Measurements from ENCODE around the gene SENP1.

The SENP1 gene

GRCh38 chr12:48105867-48106680, at the start of gene SENP1:
Gene SENP1, minus strand, starts transcription at chr12:48106079. Its CDS starts 4,607 bp downstream, at chr12:48101472.
- H3K4me3 ChIP-seq (ENCODE audit: low read length) = peak within 1 kb of the TSS; percentile 99
- peaks cover 4% of the 10 kb centered on the region for H3K27me3 ChIP-seq (ENCODE audit: control insufficient read depth, insufficient read depth, low read length)
- H3K36me3 ChIP-seq (ENCODE audit: control insufficient read depth, low read depth, low read length) = no peaks in the 10 kb centered on the region
- peak within 1 kb of the TSS; percentile 91 for H3K27ac ChIP-seq (ENCODE audit: low read length)
- H3K9ac ChIP-seq (ENCODE audit: low read length) = peak within 1 kb of the TSS; percentile 87
- H3K9me3 ChIP-seq (ENCODE audit: control insufficient read depth, low read depth, low read length) = no peaks in the 10 kb centered on the region
- H3K4me1 ChIP-seq (ENCODE audit: control insufficient read depth, low read depth, low read length) = peaks cover 15% of the 10 kb centered on the region

- Histone ChIP-seq H3K36me3 (ENCODE audit: control insufficient read depth, low read depth, low read length) (peaks cover 24% of the 10 kb centered on the region), H3K9ac (ENCODE audit: low read length) (no peak overlapping the region), H3K4me3 (ENCODE audit: low read length) (no peak overlapping the region), H3K9me3 (ENCODE audit: control insufficient read depth, low read depth, low read length) (no peaks in the 10 kb centered on the region), H3K27me3 (ENCODE audit: control insufficient read depth, insufficient read depth, low read length) (no peaks in the 10 kb centered on the region), H3K4me1 (ENCODE audit: control insufficient read depth, low read depth, low read length) (no peaks in the 10 kb centered on the region), H3K27ac (ENCODE audit: low read length) (no peak overlapping the region)
These were observed 45.4 kb upstream of the SENP1 start for GRCh38 chr12:48151103-48151771.

GRCh38 chr12:48145981-48146380, 40.1 kb upstream of the SENP1 start:
- H3K9ac ChIP-seq (ENCODE audit: low read length) = no peak overlapping the region
- H3K4me3 ChIP-seq (ENCODE audit: low read length) = no peak overlapping the region
- no peaks in the 10 kb centered on the region for H3K27me3 ChIP-seq (ENCODE audit: control insufficient read depth, insufficient read depth, low read length)
- H3K27ac ChIP-seq (ENCODE audit: low read length) = no peak overlapping the region
- peaks cover 17% of the 10 kb centered on the region for H3K4me1 ChIP-seq (ENCODE audit: control insufficient read depth, low read depth, low read length)
- peaks cover 64% of the 10 kb centered on the region for H3K36me3 ChIP-seq (ENCODE audit: control insufficient read depth, low read depth, low read length)
- H3K9me3 ChIP-seq (ENCODE audit: control insufficient read depth, low read depth, low read length) = no peaks in the 10 kb centered on the region

GRCh38 chr12:48143898-48144297, 38.0 kb upstream of the SENP1 start:
- Histone ChIP-seq H3K27ac (ENCODE audit: low read length) (peak overlapping the region; percentile 10), H3K9me3 (ENCODE audit: control insufficient read depth, low read depth, low read length) (no peaks in the 10 kb centered on the region), H3K9ac (ENCODE audit: low read length) (no peak overlapping the region), H3K36me3 (ENCODE audit: control insufficient read depth, low read depth, low read length) (peaks cover 73% of the 10 kb centered on the region), H3K4me3 (ENCODE audit: low read length) (peak overlapping the region; percentile 2), H3K27me3 (ENCODE audit: control insufficient read depth, insufficient read depth, low read length) (no peaks in the 10 kb centered on the region), H3K4me1 (ENCODE audit: control insufficient read depth, low read depth, low read length) (peaks cover 17% of the 10 kb centered on the region)

- Histone ChIP-seq H3K36me3 (ENCODE audit: control insufficient read depth, low read depth, low read length) (peaks cover 78% of the 10 kb centered on the region), H3K4me3 (ENCODE audit: low read length) (peak overlapping the region; percentile 2), H3K27ac (ENCODE audit: low read length) (peak overlapping the region; percentile 10)
These were observed 37.2 kb upstream of the SENP1 start for GRCh38 chr12:48142818-48143674.

GRCh38 chr12:48135027-48135426, 29.1 kb upstream of the SENP1 start:
- no peaks in the 10 kb centered on the region for H3K4me1 ChIP-seq (ENCODE audit: control insufficient read depth, low read depth, low read length)
- H3K4me3 ChIP-seq (ENCODE audit: low read length) = no peak overlapping the region
- H3K9ac ChIP-seq (ENCODE audit: low read length) = no peak overlapping the region
- H3K27me3 ChIP-seq (ENCODE audit: control insufficient read depth, insufficient read depth, low read length) = no peaks in the 10 kb centered on the region
- H3K9me3 ChIP-seq (ENCODE audit: control insufficient read depth, low read depth, low read length) = no peaks in the 10 kb centered on the region
- no peak overlapping the region for H3K27ac ChIP-seq (ENCODE audit: low read length)
- peaks cover 84% of the 10 kb centered on the region for H3K36me3 ChIP-seq (ENCODE audit: control insufficient read depth, low read depth, low read length)

More at GRCh38 chr12:48142818-48143674, 37.2 kb upstream of the SENP1 start:
- H3K4me1 ChIP-seq (ENCODE audit: control insufficient read depth, low read depth, low read length) = peaks cover 17% of the 10 kb centered on the region
- no peak overlapping the region for H3K9ac ChIP-seq (ENCODE audit: low read length)
- no peaks in the 10 kb centered on the region for H3K9me3 ChIP-seq (ENCODE audit: control insufficient read depth, low read depth, low read length)
- no peaks in the 10 kb centered on the region for H3K27me3 ChIP-seq (ENCODE audit: control insufficient read depth, insufficient read depth, low read length)

- Histone ChIP-seq H3K9ac (ENCODE audit: low read length) (no peak overlapping the region), H3K36me3 (ENCODE audit: control insufficient read depth, low read depth, low read length) (peaks cover 76% of the 10 kb centered on the region), H3K4me1 (ENCODE audit: control insufficient read depth, low read depth, low read length) (no peaks in the 10 kb centered on the region), H3K27me3 (ENCODE audit: control insufficient read depth, insufficient read depth, low read length) (no peaks in the 10 kb centered on the region), H3K4me3 (ENCODE audit: low read length) (no peak overlapping the region), H3K9me3 (ENCODE audit: control insufficient read depth, low read depth, low read length) (no peaks in the 10 kb centered on the region), H3K27ac (ENCODE audit: low read length) (no peak overlapping the region)
These were observed 26.9 kb upstream of the SENP1 start for GRCh38 chr12:48132826-48133225.

- Histone ChIP-seq H3K27me3 (ENCODE audit: control insufficient read depth, insufficient read depth, low read length) (no peaks in the 10 kb centered on the region), H3K4me1 (ENCODE audit: control insufficient read depth, low read depth, low read length) (no peaks in the 10 kb centered on the region), H3K9me3 (ENCODE audit: control insufficient read depth, low read depth, low read length) (no peaks in the 10 kb centered on the region), H3K27ac (ENCODE audit: low read length) (no peak overlapping the region), H3K36me3 (ENCODE audit: control insufficient read depth, low read depth, low read length) (peaks cover 79% of the 10 kb centered on the region), H3K4me3 (ENCODE audit: low read length) (no peak overlapping the region), H3K9ac (ENCODE audit: low read length) (no peak overlapping the region)
These were observed 25.6 kb upstream of the SENP1 start for GRCh38 chr12:48131517-48131916.

- H3K27me3 ChIP-seq (ENCODE audit: control insufficient read depth, insufficient read depth, low read length) = no peaks in the 10 kb centered on the region
- H3K9me3 ChIP-seq (ENCODE audit: control insufficient read depth, low read depth, low read length) = no peaks in the 10 kb centered on the region
- H3K27ac ChIP-seq (ENCODE audit: low read length) = no peak overlapping the region
- no peak overlapping the region for H3K9ac ChIP-seq (ENCODE audit: low read length)
- H3K36me3 ChIP-seq (ENCODE audit: control insufficient read depth, low read depth, low read length) = peaks cover 76% of the 10 kb centered on the region
- H3K4me1 ChIP-seq (ENCODE audit: control insufficient read depth, low read depth, low read length) = no peaks in the 10 kb centered on the region
- no peak overlapping the region for H3K4me3 ChIP-seq (ENCODE audit: low read length)
These were observed 23.5 kb upstream of the SENP1 start for GRCh38 chr12:48129376-48129775.

- Histone ChIP-seq H3K9ac (ENCODE audit: low read length) (no peak overlapping the region), H3K4me1 (ENCODE audit: control insufficient read depth, low read depth, low read length) (no peaks in the 10 kb centered on the region), H3K27ac (ENCODE audit: low read length) (no peak overlapping the region), H3K36me3 (ENCODE audit: control insufficient read depth, low read depth, low read length) (peaks cover 73% of the 10 kb centered on the region), H3K9me3 (ENCODE audit: control insufficient read depth, low read depth, low read length) (no peaks in the 10 kb centered on the region), H3K4me3 (ENCODE audit: low read length) (no peak overlapping the region), H3K27me3 (ENCODE audit: control insufficient read depth, insufficient read depth, low read length) (no peaks in the 10 kb centered on the region)
These were observed 22.9 kb upstream of the SENP1 start for GRCh38 chr12:48128800-48129199.

- no peak overlapping the region for H3K9ac ChIP-seq (ENCODE audit: low read length)
- no peaks in the 10 kb centered on the region for H3K27me3 ChIP-seq (ENCODE audit: control insufficient read depth, insufficient read depth, low read length)
- peaks cover 71% of the 10 kb centered on the region for H3K36me3 ChIP-seq (ENCODE audit: control insufficient read depth, low read depth, low read length)
- H3K4me1 ChIP-seq (ENCODE audit: control insufficient read depth, low read depth, low read length) = no peaks in the 10 kb centered on the region
- H3K4me3 ChIP-seq (ENCODE audit: low read length) = no peak overlapping the region
- H3K9me3 ChIP-seq (ENCODE audit: control insufficient read depth, low read depth, low read length) = no peaks in the 10 kb centered on the region
- H3K27ac ChIP-seq (ENCODE audit: low read length) = no peak overlapping the region
These were observed 21.2 kb upstream of the SENP1 start for GRCh38 chr12:48126953-48127630.
